Measurements from ENCODE around the gene FBXW7. TPM values are rescaled to one million over a fixed set of nuclear protein-coding genes. Genes with fewer than 3 reads are reported as not detected.
A peak's percentile ranks its signal among the peaks of the same experiment; 100 is the strongest.

Gene FBXW7
- total RNA-seq, 1 donor from 2014 or later, result 126 TPM

- DNase-seq, result no peak
Measured at GRCh38 chr4:152427981-152428380, 107.9 kb downstream of the FBXW7 start.

GRCh38 chr4:152424977-152425376 lies 110.9 kb downstream of the FBXW7 start:
- DNase-seq, result no peak

- no peak for DNase-seq
Measured at GRCh38 chr4:152424396-152424795, 111.5 kb downstream of the FBXW7 start.

GRCh38 chr4:152422817-152423320 lies 113.0 kb downstream of the FBXW7 start:
- no peak for DNase-seq

- DNase-seq, result peak; percentile 10
Measured at GRCh38 chr4:152421576-152421975, 114.3 kb downstream of the FBXW7 start.

- no peak for DNase-seq
Measured at GRCh38 chr4:152419809-152420208, 116.1 kb downstream of the FBXW7 start.

- no peak for DNase-seq
Measured at GRCh38 chr4:152417673-152418072, 118.2 kb downstream of the FBXW7 start.

- no peak for DNase-seq
Measured at GRCh38 chr4:152415980-152416379, 119.9 kb downstream of the FBXW7 start.

- DNase-seq, result peak; percentile 19
Measured at GRCh38 chr4:152408514-152409327, 127.2 kb downstream of the FBXW7 start.

- DNase-seq, result no peak
Measured at GRCh38 chr4:152401424-152401823, 134.5 kb downstream of the FBXW7 start.

- no peak for DNase-seq
Measured at GRCh38 chr4:152399246-152399645, 136.6 kb downstream of the FBXW7 start.

- peak; percentile 18 for DNase-seq
Measured at GRCh38 chr4:152398060-152398459, 137.8 kb downstream of the FBXW7 start.

GRCh38 chr4:152394791-152395190 lies 141.1 kb downstream of the FBXW7 start:
- no peak for DNase-seq

GRCh38 chr4:152392079-152392478 lies 143.8 kb downstream of the FBXW7 start:
- DNase-seq, result no peak

- no peak for DNase-seq
Measured at GRCh38 chr4:152390216-152390615, 145.7 kb downstream of the FBXW7 start.

GRCh38 chr4:152389359-152389758 lies 146.5 kb downstream of the FBXW7 start:
- DNase-seq, result no peak

GRCh38 chr4:152385551-152385950 lies 150.3 kb downstream of the FBXW7 start:
- peak; percentile 7 for DNase-seq

GRCh38 chr4:152382057-152382785 lies 153.7 kb downstream of the FBXW7 start:
- peak; percentile 72 for DNase-seq

GRCh38 chr4:152380919-152381318 lies 155.0 kb downstream of the FBXW7 start:
- no peak for DNase-seq

- DNase-seq, result no peak
Measured at GRCh38 chr4:152380185-152380584, 155.7 kb downstream of the FBXW7 start.

GRCh38 chr4:152374606-152375285 lies 161.1 kb downstream of the FBXW7 start:
- DNase-seq, result peak; percentile 18

GRCh38 chr4:152374153-152374552 lies 161.7 kb downstream of the FBXW7 start:
- DNase-seq, result no peak

GRCh38 chr4:152372444-152372843 lies 163.4 kb downstream of the FBXW7 start:
- DNase-seq, result no peak
